ENCODE results near the gene SMTNL1.

Gene SMTNL1

GRCh38 chr11:57536947-57537619, at the start of gene SMTNL1:
Gene SMTNL1, plus strand, starts transcription at chr11:57537595. Its CDS starts 5,048 bp downstream, at chr11:57542643.
- DNase-seq (ENCODE audit: low read depth) = no peak

- no peak for DNase-seq (ENCODE audit: low read depth)
Observed at GRCh38 chr11:57487920-57488659, 49.3 kb upstream of the SMTNL1 start.

- DNase-seq (ENCODE audit: low read depth) = no peak
Observed at GRCh38 chr11:57490456-57491248, 46.7 kb upstream of the SMTNL1 start.

GRCh38 chr11:57491371-57492061, 45.9 kb upstream of the SMTNL1 start:
- no peak for DNase-seq (ENCODE audit: low read depth)

- DNase-seq (ENCODE audit: low read depth) = no peak
Observed at GRCh38 chr11:57493507-57494503, 43.6 kb upstream of the SMTNL1 start.

GRCh38 chr11:57496109-57496820, 41.1 kb upstream of the SMTNL1 start:
- no peak for DNase-seq (ENCODE audit: low read depth)

- DNase-seq (ENCODE audit: low read depth) = no peak
Observed at GRCh38 chr11:57497303-57498247, 39.8 kb upstream of the SMTNL1 start.

- DNase-seq (ENCODE audit: low read depth) = no peak
Observed at GRCh38 chr11:57498540-57498939, 38.9 kb upstream of the SMTNL1 start.

GRCh38 chr11:57499413-57499982, 37.9 kb upstream of the SMTNL1 start:
- no peak for DNase-seq (ENCODE audit: low read depth)

- DNase-seq (ENCODE audit: low read depth) = no peak
Observed at GRCh38 chr11:57499983-57500461, 37.4 kb upstream of the SMTNL1 start.

- no peak for DNase-seq (ENCODE audit: low read depth)
Observed at GRCh38 chr11:57500515-57500914, 36.9 kb upstream of the SMTNL1 start.

GRCh38 chr11:57500926-57501325, 36.5 kb upstream of the SMTNL1 start:
- no peak for DNase-seq (ENCODE audit: low read depth)

- DNase-seq (ENCODE audit: low read depth) = no peak
Observed at GRCh38 chr11:57501953-57502352, 35.4 kb upstream of the SMTNL1 start.

- no peak for DNase-seq (ENCODE audit: low read depth)
Observed at GRCh38 chr11:57502376-57502775, 35.0 kb upstream of the SMTNL1 start.

GRCh38 chr11:57502870-57503269, 34.5 kb upstream of the SMTNL1 start:
- no peak for DNase-seq (ENCODE audit: low read depth)

GRCh38 chr11:57504511-57504910, 32.9 kb upstream of the SMTNL1 start:
- DNase-seq (ENCODE audit: low read depth) = no peak

GRCh38 chr11:57506522-57506921, 30.9 kb upstream of the SMTNL1 start:
- no peak for DNase-seq (ENCODE audit: low read depth)

- no peak for DNase-seq (ENCODE audit: low read depth)
Observed at GRCh38 chr11:57508341-57509170, 28.8 kb upstream of the SMTNL1 start.

Measured in CMK (cell line).